Lower lobe of right lung (tissue), 2 donors: Measurements from ENCODE around the gene STK32B. TPM values are rescaled to one million over a fixed set of nuclear protein-coding genes. Genes with fewer than 3 reads are reported as not detected.

ENCODE experiments used
- ATAC-seq, 2 donors: fragments of 200-7000 bp; cut with Tn5 transposase; one replicate each; pipeline ENCODE4 v1.9.1; 2020 to 2022; ENCODE audit warnings: mild to moderate bottlenecking in 2 of 2, moderate library complexity in 2 of 2
- DNase-seq: peaks from one replicate; pipeline ENCODE4 v3.0.0-alpha.2; 2020
- H3K27ac ChIP-seq: fragments of 200-600 bp; one replicate; pipeline ENCODE4 v1.8.0; 2022
- H3K27me3 ChIP-seq: fragments of 200-600 bp; one replicate; pipeline ENCODE4 v1.8.0; 2022; ENCODE audit warnings: low read depth
- H3K36me3 ChIP-seq: fragments of 200-600 bp; one replicate; pipeline ENCODE4 v1.8.0; 2022; ENCODE audit warnings: mild to moderate bottlenecking
- H3K4me1 ChIP-seq: fragments of 200-600 bp; one replicate; pipeline ENCODE4 v1.8.0; 2022
- H3K4me3 ChIP-seq: fragments of 200-600 bp; one replicate; pipeline ENCODE4 v1.8.0; 2022; ENCODE audit warnings: mild to moderate bottlenecking
- H3K9me3 ChIP-seq: fragments of 200-600 bp; one replicate; pipeline ENCODE4 v1.8.0; 2022
- intact Hi-C: fragments of 100-400 bp; cut with DNase I; formaldehyde crosslinking; loops from one replicate; pipeline ENCODE4 v1.11.0; 2022
- total RNA-seq: library from RNA; stranded (reverse); fragmentation: NEBNext Ultra II Directional; extraction: Animal tissue kit (Norgen Biotek cat#: 25700); gene quantifications from one replicate; pipeline ENCODE4 v1.2.1, GENCODE V29; 2021
- TF ChIP-seq, protein P1 (sequence below): fragments of 200-600 bp; IDR thresholded peaks from one replicate; pipeline ENCODE4 v1.8.0; 2022; ENCODE audit warnings: antibody characterized with exemption, mild to moderate bottlenecking
- donor health status: DM: no; HTN: yes; CAD: no; lungs with severe emphysema.

STK32B gene
- total RNA-seq, 1 donor from 2014 or later: 1.3 TPM

DNA sequence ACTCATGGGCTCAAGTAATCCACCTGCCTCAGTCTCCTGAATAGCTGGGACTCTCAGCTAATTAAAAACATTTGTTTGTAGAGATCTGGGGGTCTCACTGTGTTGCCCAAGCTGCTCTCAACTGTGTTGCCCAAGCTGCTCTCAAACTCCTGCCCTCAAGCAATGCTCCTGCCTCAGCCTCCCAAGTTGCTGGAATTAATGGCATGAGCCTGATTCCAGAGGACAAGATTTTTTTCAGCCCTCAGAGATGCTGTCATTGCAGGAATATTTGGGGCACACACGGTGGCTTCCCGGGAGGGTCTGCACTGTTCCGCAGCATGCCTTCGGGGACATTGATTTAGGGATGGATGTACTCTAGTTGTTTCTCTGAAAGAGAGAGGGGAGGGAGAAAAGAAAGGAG lies 49.7 kb downstream of the STK32B start:
- Histone ChIP-seq H3K9me3 (no peaks in the 10 kb centered on the region), H3K4me3 (no peak overlapping the region), H3K4me1 (no peaks in the 10 kb centered on the region), H3K27ac (no peak overlapping the region), H3K27me3 (no peaks in the 10 kb centered on the region), H3K36me3 (no peaks in the 10 kb centered on the region)
- no peak for ATAC-seq
- DNase-seq: no peak
- intact Hi-C loops: no loop called here
- TF ChIP-seq, protein P1, sequence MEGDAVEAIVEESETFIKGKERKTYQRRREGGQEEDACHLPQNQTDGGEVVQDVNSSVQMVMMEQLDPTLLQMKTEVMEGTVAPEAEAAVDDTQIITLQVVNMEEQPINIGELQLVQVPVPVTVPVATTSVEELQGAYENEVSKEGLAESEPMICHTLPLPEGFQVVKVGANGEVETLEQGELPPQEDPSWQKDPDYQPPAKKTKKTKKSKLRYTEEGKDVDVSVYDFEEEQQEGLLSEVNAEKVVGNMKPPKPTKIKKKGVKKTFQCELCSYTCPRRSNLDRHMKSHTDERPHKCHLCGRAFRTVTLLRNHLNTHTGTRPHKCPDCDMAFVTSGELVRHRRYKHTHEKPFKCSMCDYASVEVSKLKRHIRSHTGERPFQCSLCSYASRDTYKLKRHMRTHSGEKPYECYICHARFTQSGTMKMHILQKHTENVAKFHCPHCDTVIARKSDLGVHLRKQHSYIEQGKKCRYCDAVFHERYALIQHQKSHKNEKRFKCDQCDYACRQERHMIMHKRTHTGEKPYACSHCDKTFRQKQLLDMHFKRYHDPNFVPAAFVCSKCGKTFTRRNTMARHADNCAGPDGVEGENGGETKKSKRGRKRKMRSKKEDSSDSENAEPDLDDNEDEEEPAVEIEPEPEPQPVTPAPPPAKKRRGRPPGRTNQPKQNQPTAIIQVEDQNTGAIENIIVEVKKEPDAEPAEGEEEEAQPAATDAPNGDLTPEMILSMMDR: no peak

DNA sequence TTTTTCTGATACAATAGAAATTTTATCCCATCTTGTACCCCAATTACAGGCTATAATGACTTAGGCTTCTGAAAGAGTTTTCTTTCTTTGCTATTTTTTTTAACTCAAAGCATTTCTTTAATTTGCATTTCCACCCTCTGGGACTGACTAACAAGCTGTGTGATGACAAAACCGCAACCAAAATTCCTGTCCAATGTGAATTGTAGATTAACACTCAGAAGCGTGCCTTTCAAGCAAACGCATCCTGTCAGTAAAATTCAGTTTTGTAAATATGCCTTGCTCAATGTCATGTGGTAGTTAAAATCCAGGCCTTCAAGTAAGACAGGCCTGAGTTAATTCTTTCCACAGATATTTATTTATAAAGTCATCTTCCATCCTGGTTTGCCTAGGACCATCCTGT lies 50.3 kb downstream of the STK32B start:
- DNase-seq (no peak), ATAC-seq (no peak)
- Histone ChIP-seq H3K4me1 (no peaks in the 10 kb centered on the region), H3K27me3 (no peaks in the 10 kb centered on the region), H3K4me3 (no peak overlapping the region), H3K27ac (no peak overlapping the region), H3K9me3 (no peaks in the 10 kb centered on the region), H3K36me3 (no peaks in the 10 kb centered on the region)
- TF ChIP-seq, protein P1: no peak
- intact Hi-C loops: no loop called here

DNA sequence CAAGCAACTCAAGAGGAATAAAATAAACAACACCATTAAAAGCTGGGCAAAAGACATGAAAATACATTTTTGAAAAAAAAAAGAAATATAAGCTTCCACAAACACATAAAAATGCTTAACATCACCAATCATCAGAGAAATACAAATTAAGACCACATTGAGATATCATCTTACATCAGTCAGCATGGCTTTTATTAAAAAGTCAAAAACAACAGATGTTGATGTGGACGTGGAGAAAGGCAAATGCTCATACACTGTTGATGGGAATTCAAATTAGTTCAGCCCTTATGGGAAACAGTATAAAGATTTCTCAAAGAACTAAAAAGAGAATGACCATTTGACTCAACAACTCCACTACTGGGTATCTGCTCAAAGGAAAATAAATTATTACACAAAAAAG lies 59.6 kb downstream of the STK32B start:
- no peaks in the 10 kb centered on the region for H3K27me3 ChIP-seq
- intact Hi-C loops: no loop called here
- TF ChIP-seq, protein P1: no peak
- H3K9me3 ChIP-seq: no peaks in the 10 kb centered on the region
- H3K4me1 ChIP-seq: no peaks in the 10 kb centered on the region
- DNase-seq (no peak), ATAC-seq (no peak)
- no peak overlapping the region for H3K4me3 ChIP-seq
- H3K27ac ChIP-seq: no peak overlapping the region
- H3K36me3 ChIP-seq: no peaks in the 10 kb centered on the region

DNA sequence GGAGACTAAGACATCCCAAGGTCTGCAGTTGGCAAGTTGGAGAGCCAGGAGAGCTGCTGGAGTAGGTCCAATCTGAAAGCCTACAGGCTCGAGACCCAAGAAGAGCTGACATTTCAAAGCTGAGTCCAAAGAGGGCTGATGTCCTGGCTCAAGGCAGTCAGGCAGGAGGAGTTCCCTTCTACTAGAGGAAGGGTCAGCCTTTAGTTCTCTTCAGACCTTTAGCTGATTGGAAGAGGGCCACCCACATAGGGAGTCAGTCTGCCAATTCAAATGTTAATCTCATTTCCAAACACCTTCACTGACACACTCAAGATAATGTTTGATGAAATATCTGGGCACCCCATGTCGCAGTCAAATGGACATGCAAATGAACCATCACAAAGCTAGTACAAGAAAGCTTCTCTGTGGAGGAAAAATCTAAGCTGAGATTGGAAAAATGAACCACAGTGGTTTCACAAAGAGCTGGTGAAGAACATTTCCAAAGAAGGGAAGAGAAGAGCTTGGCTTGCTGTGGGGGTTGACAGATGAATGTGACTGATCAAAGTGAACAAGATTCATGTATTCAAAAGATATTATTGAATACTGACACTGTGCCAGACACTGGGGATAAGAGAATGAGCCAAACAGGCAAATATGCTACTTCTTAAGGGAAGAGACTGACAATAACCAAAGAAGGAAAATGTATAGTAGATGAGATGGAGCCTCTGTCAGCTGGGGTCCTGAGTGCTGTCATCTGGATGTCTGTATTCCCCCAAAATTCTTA lies 61.2 kb downstream of the STK32B start:
- intact Hi-C loops: no loop called here
- no peaks in the 10 kb centered on the region for H3K9me3 ChIP-seq
- TF ChIP-seq, protein P1: no peak
- H3K27me3 ChIP-seq: no peaks in the 10 kb centered on the region
- no peaks in the 10 kb centered on the region for H3K4me1 ChIP-seq
- DNase-seq: no peak
- H3K4me3 ChIP-seq: no peak overlapping the region
- H3K27ac ChIP-seq: no peak overlapping the region
- H3K36me3 ChIP-seq: no peaks in the 10 kb centered on the region
- no peak for ATAC-seq

DNA sequence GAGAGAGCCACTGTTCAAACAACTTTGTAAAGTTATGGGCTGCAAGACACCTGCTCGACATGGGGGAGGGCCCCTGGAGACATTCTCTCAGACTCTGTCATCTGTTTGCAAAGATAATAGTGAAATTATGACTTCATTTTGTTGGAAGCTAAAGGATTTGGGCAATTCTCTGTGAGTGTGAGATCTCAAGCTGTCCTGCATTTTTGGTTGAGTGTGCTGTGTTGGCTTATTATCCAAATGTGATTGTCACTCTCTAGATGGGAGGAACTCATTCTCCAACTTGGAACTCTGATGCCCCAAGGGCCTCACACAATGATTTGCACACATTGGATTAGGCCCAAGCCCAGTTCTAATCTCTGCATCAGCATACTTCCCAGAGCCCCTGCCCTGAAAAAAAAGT lies 63.7 kb downstream of the STK32B start:
- Histone ChIP-seq H3K4me3 (no peak overlapping the region), H3K27ac (no peak overlapping the region), H3K27me3 (no peaks in the 10 kb centered on the region), H3K9me3 (no peaks in the 10 kb centered on the region), H3K4me1 (no peaks in the 10 kb centered on the region), H3K36me3 (no peaks in the 10 kb centered on the region)
- intact Hi-C loops: no loop called here
- ATAC-seq (no peak), DNase-seq (no peak)
- TF ChIP-seq, protein P1: no peak
